Measurements from ENCODE around the gene ZFYVE19.

- TF ChIP-seq CTCF (IDR thresholded peaks at IDR 0.05; ENCODE audit: low read length) (no peak), EZH2 (optimal IDR thresholded peaks at IDR 0.05; ENCODE audit: low read depth, low read length) (no peak)
These were observed 16.2 kb upstream of the ZFYVE19 start for GRCh38 chr15:40790718-40791117.

All from MM.1S (cell line).